ENCODE data around the gene MAP3K5. TPM values are rescaled to one million over a fixed set of nuclear protein-coding genes. Genes with fewer than 3 reads are reported as not detected.

The MAP3K5 gene
- total RNA-seq, 2 donors from 2014 or later = 8.7 to 9.0 TPM

- Mint-ChIP-seq H3K9me3 (no peaks in the 10 kb centered on the region), H3K36me3 (no peaks in the 10 kb centered on the region), H3K27ac (no peak overlapping the region)
- DNase-seq (ENCODE audit: low spot score in 2 of 2) (no peak), ATAC-seq (no peak)
These were observed 131.6 kb downstream of the MAP3K5 start for GRCh38 chr6:136660727-136661126.

GRCh38 chr6:136659991-136660499, 132.2 kb downstream of the MAP3K5 start:
- DNase-seq (ENCODE audit: low spot score in 2 of 2) (no peak), ATAC-seq (no peak)
- H3K9me3 Mint-ChIP-seq = no peaks in the 10 kb centered on the region
- no peak overlapping the region for H3K27ac Mint-ChIP-seq
- H3K36me3 Mint-ChIP-seq = no peaks in the 10 kb centered on the region

- no peak overlapping the region for H3K27ac Mint-ChIP-seq
- H3K9me3 Mint-ChIP-seq = no peaks in the 10 kb centered on the region
- no peaks in the 10 kb centered on the region for H3K36me3 Mint-ChIP-seq
- no peak for ATAC-seq
- no peak for DNase-seq (ENCODE audit: low spot score in 2 of 2)
These were observed 133.6 kb downstream of the MAP3K5 start for GRCh38 chr6:136658711-136659110.

GRCh38 chr6:136657666-136658065, 134.6 kb downstream of the MAP3K5 start:
- ATAC-seq (no peak), DNase-seq (ENCODE audit: low spot score in 2 of 2) (no peak)
- Mint-ChIP-seq H3K27ac (no peak overlapping the region), H3K9me3 (no peaks in the 10 kb centered on the region), H3K36me3 (no peaks in the 10 kb centered on the region)

- H3K36me3 Mint-ChIP-seq = no peaks in the 10 kb centered on the region
These were observed 136.2 kb downstream of the MAP3K5 start for GRCh38 chr6:136656121-136656520.

GRCh38 chr6:136655239-136656014, 136.8 kb downstream of the MAP3K5 start:
- H3K9me3 Mint-ChIP-seq = no peaks in the 10 kb centered on the region

More at GRCh38 chr6:136656121-136656520, 136.2 kb downstream of the MAP3K5 start:
- DNase-seq (ENCODE audit: low spot score in 2 of 2) (no peak), ATAC-seq (no peak)
- Mint-ChIP-seq H3K9me3 (no peaks in the 10 kb centered on the region), H3K27ac (no peak overlapping the region)

GRCh38 chr6:136654086-136654485, 138.2 kb downstream of the MAP3K5 start:
- H3K27ac Mint-ChIP-seq = no peak overlapping the region
- DNase-seq (ENCODE audit: low spot score in 2 of 2) = no peak
- ATAC-seq = no peak
- no peaks in the 10 kb centered on the region for H3K36me3 Mint-ChIP-seq
- no peaks in the 10 kb centered on the region for H3K9me3 Mint-ChIP-seq

More at GRCh38 chr6:136655239-136656014, 136.8 kb downstream of the MAP3K5 start:
- Mint-ChIP-seq H3K27ac (no peak overlapping the region), H3K36me3 (no peaks in the 10 kb centered on the region)
- ATAC-seq (no peak), DNase-seq (ENCODE audit: low spot score in 2 of 2) (no peak)

GRCh38 chr6:136652656-136653055, 139.6 kb downstream of the MAP3K5 start:
- DNase-seq (ENCODE audit: low spot score in 2 of 2) (no peak), ATAC-seq (no peak)
- Mint-ChIP-seq H3K36me3 (no peaks in the 10 kb centered on the region), H3K27ac (no peak overlapping the region), H3K9me3 (no peaks in the 10 kb centered on the region)

- Mint-ChIP-seq H3K9me3 (no peaks in the 10 kb centered on the region), H3K27ac (no peak overlapping the region), H3K36me3 (no peaks in the 10 kb centered on the region)
- ATAC-seq (no peak), DNase-seq (ENCODE audit: low spot score in 2 of 2) (no peak)
These were observed 140.3 kb downstream of the MAP3K5 start for GRCh38 chr6:136651982-136652381.

GRCh38 chr6:136647363-136647852, 144.9 kb downstream of the MAP3K5 start:
- no peaks in the 10 kb centered on the region for H3K9me3 Mint-ChIP-seq
- DNase-seq (ENCODE audit: low spot score in 2 of 2) (peak in 1 of 2 donors; percentile 5), ATAC-seq (peak; percentile 88 to 98)
- H3K27ac Mint-ChIP-seq = no peak overlapping the region
- no peaks in the 10 kb centered on the region for H3K36me3 Mint-ChIP-seq

- Mint-ChIP-seq H3K27ac (no peak overlapping the region), H3K36me3 (no peaks in the 10 kb centered on the region), H3K9me3 (no peaks in the 10 kb centered on the region)
- DNase-seq (ENCODE audit: low spot score in 2 of 2) (no peak), ATAC-seq (no peak)
These were observed 145.9 kb downstream of the MAP3K5 start for GRCh38 chr6:136646377-136646776.

GRCh38 chr6:136644597-136644952, 147.7 kb downstream of the MAP3K5 start:
- DNase-seq (ENCODE audit: low spot score in 2 of 2) (no peak), ATAC-seq (peak in 1 of 2 donors; percentile 6)
- Mint-ChIP-seq H3K9me3 (no peaks in the 10 kb centered on the region), H3K36me3 (no peaks in the 10 kb centered on the region), H3K27ac (no peak overlapping the region)

- no peak overlapping the region for H3K27ac Mint-ChIP-seq
- peak; percentile 67 to 80 for ATAC-seq
- DNase-seq (ENCODE audit: low spot score in 2 of 2) = peak; percentile 66 to 85
- H3K9me3 Mint-ChIP-seq = no peaks in the 10 kb centered on the region
- H3K36me3 Mint-ChIP-seq = no peaks in the 10 kb centered on the region
These were observed 148.3 kb downstream of the MAP3K5 start for GRCh38 chr6:136643850-136644596.

GRCh38 chr6:136641873-136642465, 150.3 kb downstream of the MAP3K5 start:
- H3K36me3 Mint-ChIP-seq = peaks cover 0 to 4% of the 10 kb centered on the region in 2 donors
- no peak for DNase-seq (ENCODE audit: low spot score in 2 of 2)
- ATAC-seq = no peak
- no peaks in the 10 kb centered on the region for H3K9me3 Mint-ChIP-seq
- no peak overlapping the region for H3K27ac Mint-ChIP-seq

- ATAC-seq = no peak
- H3K27ac Mint-ChIP-seq = no peak overlapping the region
- no peak for DNase-seq (ENCODE audit: low spot score in 2 of 2)
- peaks cover 0 to 5% of the 10 kb centered on the region in 2 donors for H3K36me3 Mint-ChIP-seq
- H3K9me3 Mint-ChIP-seq = no peaks in the 10 kb centered on the region
These were observed 151.1 kb downstream of the MAP3K5 start for GRCh38 chr6:136641166-136641565.

GRCh38 chr6:136640132-136640915, 152.0 kb downstream of the MAP3K5 start:
- Mint-ChIP-seq H3K36me3 (peaks cover 0 to 5% of the 10 kb centered on the region in 2 donors), H3K27ac (no peak overlapping the region), H3K9me3 (no peaks in the 10 kb centered on the region)
- DNase-seq (ENCODE audit: low spot score in 2 of 2) = no peak
- ATAC-seq = no peak
